Activated CD4-positive, alpha-beta T cell treated with anti-CD3 and anti-CD28 coated beads for 48 hours (primary cell): Measurements from ENCODE around the gene LANCL2.
"Not testable (repeated sequence)": the region's sequence is repeated elsewhere in the genome, so short reads cannot be mapped to it uniquely, and the experiment has no call there.

ENCODE experiments used
- DNase-seq: peaks from one replicate; pipeline ENCODE4 v3.0.0-alpha.2; 2020

Gene LANCL2

GRCh38 chr7:55438757-55439525 lies 73.8 kb downstream of the LANCL2 start:
- no peak for DNase-seq

- no peak for DNase-seq
These were observed 74.5 kb downstream of the LANCL2 start for GRCh38 chr7:55439627-55440026.

DNA sequence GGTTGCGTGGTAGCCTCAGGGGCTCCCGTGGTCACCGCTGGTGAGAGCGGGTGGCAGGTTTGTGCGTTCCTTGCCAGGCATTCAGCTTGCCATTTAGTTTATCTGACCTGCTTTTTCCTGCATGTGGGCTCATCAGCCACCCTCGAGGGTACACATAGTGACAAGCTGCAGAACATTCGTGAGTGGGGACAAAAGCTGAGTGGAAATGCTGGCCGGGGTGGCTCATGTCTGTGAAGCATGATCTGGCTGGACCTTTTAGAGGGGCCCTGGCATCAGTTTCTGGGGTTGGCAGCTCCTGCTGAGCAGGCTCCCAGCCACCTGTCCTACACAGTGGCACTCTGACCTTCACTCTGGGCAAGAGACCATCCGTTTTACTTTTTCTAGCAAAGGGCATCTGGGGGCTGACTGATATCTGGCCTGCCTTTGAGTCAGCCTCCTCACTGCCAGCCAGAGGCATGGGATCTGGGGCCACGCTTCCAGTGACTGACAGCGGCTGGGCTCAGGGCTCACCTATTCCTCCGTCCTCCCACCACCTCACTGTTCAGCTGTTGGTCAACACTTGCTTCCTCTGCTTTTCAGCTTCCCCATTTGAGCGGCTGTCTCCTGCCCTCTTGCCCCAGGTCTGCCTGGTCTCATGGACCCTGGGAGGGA lies 75.0 kb downstream of the LANCL2 start:
- no peak for DNase-seq

- DNase-seq: no peak
These were observed 75.9 kb downstream of the LANCL2 start for GRCh38 chr7:55441002-55441401.

GRCh38 chr7:55441774-55442522 lies 76.8 kb downstream of the LANCL2 start:
- DNase-seq: no peak

- no peak for DNase-seq
These were observed 79.6 kb downstream of the LANCL2 start for GRCh38 chr7:55444786-55445185.

DNA sequence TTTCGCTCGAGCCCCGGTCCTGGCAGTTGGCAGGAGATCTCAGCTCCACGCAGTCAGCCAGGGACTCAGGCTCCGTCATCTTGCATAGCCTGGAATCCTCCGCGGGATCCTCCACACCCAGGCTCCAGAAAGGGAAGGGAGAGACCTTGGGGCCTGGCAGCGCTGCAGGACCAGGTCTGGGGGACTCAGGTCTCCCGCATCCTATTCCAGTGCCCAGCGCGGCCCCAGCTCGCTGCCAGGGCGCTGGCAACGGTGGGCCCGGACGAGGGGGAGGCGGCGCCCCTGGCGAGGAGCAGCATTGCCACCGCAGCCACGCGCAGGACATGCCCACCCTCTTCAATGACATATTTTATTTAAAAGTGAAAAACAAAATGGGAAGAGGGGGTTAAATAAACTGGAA lies 83.4 kb downstream of the LANCL2 start:
- no peak for DNase-seq

GRCh38 chr7:55449205-55449991 lies 84.3 kb downstream of the LANCL2 start:
- no peak for DNase-seq

GRCh38 chr7:55449992-55450535 lies 84.9 kb downstream of the LANCL2 start:
- DNase-seq: no peak

- DNase-seq: no peak
These were observed 87.8 kb downstream of the LANCL2 start for GRCh38 chr7:55452971-55453370.

GRCh38 chr7:55457801-55458200 lies 92.7 kb downstream of the LANCL2 start:
- no peak for DNase-seq

DNA sequence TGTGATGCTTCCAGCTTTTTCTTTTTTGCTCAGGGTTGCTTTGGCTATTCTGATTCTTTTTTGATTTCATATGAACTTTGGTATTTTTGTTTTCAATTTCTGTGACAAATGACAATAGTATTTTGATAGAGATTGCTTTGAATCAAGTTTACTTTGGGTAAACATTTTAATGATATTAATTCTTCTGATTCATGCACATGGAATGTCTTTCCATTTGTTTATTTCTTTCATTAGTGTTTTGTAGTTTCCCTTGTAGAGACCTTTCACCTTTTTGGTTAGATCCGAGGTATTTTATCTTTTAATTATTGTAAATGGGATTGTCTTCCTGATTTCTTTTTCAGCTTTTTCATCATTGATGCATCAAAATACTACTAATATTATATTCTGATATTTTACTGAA lies 93.2 kb downstream of the LANCL2 start:
- DNase-seq: no peak

GRCh38 chr7:55463686-55464262 lies 98.6 kb downstream of the LANCL2 start:
- no peak for DNase-seq

- no peak for DNase-seq
These were observed 99.3 kb downstream of the LANCL2 start for GRCh38 chr7:55464422-55464821.

DNA sequence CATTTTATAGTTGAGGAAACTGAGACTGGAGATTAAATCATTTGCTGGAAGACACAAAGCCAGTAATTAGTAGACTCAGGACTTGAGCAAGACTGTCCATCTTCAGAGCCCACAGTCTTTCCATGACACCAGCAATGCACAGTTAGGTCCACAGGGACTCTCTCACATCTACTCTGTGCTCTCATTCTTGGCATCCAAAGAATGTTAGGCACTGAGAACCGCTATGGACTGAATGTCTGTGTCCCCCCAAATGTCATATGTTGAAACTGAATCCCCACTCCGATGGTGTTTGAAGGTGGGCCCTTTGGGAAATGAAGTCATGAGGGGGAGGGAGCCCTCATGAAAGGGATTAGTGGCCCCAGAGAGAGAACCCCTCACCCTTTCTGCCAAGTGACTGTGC lies 100.6 kb downstream of the LANCL2 start:
- no peak for DNase-seq

GRCh38 chr7:55467047-55467593 lies 102.0 kb downstream of the LANCL2 start:
- no peak for DNase-seq

- no peak for DNase-seq
These were observed 103.4 kb downstream of the LANCL2 start for GRCh38 chr7:55468495-55468894.

DNA sequence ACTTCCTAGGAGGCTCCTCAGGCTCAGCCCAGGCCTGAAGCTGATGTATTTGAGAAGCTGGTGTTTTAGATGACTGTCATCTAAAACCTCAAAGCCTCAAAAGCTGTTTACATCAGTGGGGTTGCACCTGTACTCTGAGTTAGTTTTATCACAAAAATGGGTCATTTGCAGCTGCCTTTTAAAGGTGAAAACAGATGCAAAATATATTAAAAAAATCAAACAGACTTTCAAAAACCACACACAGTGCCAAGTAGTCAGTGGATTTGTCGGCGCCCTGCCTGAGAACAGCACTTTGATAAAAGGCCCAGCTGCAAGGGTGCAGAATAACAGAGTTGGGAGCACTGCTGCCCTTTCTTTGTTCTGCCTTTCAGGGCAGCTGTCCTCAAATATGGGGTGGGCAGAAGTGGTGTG lies 104.1 kb downstream of the LANCL2 start:
- no peak for DNase-seq

DNA sequence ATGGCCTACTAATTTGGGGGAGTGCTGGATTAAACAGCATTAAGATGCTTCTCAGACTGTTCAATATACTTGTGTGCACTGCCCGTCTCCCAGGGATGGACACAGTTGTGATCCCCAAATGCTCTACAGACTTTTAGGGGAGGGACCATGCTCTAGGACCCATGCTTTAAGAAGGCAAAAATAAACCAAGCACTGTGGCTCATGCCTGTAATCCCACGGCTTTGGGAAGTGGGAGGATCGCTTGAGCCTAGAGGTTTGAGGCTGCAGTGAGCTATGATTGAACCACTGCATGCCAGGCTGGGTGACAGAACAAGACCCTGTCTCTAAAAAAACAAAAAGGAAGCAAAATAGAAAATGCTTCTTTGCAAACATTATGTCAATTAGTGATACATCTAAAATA lies 104.6 kb downstream of the LANCL2 start:
- no peak for DNase-seq

DNA sequence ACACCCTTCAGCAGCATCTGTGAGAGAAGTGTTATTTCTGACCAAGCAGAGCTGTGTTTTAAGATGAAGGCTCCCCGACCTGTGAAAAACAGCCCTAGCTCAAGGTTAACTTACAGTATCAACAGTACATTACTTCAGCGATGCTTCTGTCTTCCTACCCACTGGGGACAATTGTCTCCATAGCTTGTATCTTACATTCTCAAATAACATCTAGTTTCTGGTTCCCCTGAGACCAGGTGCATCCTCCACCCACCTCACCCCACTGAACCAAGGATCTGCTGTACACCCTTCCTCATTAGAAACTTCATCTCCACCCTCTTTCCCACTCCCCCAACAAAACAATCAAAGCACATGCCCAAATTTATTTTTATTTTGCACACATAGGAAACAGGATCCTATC lies 105.1 kb downstream of the LANCL2 start:
- no peak for DNase-seq

GRCh38 chr7:55471594-55471993 lies 106.5 kb downstream of the LANCL2 start:
- DNase-seq: not testable (repeated sequence)

DNA sequence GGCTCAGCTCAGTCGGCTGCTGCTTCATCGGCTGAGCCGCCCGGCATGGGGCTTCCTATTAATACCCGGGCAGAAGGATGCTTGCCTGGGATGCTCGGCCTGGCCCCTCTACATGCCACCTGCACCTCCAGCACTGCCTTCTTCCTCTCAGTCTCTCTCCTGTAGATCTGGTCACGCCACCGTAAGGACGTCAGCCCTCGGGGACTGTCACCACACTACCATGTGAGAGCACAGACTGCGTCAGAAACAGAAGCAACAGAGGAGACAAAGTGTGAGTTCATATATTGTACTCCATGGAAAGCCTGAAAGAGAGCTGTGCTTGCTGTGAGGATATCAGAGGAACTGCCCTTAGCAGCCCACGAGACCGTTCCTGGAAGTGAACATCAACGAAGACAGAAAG lies 107.3 kb downstream of the LANCL2 start:
- DNase-seq: not testable (repeated sequence)
